ENCODE measurements around the gene MTFMT. TPM values are rescaled to one million over a fixed set of nuclear protein-coding genes. Genes with fewer than 3 reads are reported as not detected.

The MTFMT gene
- total and polyA plus RNA-seq, 2 of the 13 experiments (the other 11 are each of a cell fraction or from before 2014, with no cell fraction given): 9.9 to 23.2 TPM

DNA sequence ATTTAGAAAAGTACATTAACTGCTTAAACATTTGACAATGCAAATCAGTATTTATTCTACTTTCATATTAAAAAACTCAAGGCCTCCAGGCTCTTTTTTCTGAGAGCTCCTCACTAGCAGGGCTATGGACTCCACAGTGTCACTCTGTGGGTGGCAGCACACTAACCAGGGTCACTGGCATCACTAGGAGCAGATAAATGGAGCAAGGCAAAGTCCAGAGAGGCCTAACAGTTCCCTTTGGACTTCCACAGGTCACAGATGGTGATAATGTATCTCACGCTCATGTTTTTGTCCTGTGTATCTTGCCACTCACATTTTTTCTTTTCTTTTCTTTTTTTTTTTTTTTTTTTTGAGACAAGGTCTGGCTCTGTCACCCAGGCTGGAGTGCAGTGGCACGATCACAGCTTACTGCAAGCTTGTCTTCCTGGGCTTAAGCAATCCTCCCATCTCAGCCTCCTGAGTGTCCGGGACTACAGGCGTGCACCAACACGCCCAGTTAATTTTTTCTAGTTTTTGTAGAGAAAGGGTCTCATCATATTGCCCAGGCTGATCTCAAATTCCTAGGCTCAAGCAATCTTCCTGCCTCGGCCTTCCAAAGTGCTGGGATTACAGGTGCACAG, 47.5 kb downstream of the MTFMT start (continued):
- TF ChIP-seq, protein P1, sequence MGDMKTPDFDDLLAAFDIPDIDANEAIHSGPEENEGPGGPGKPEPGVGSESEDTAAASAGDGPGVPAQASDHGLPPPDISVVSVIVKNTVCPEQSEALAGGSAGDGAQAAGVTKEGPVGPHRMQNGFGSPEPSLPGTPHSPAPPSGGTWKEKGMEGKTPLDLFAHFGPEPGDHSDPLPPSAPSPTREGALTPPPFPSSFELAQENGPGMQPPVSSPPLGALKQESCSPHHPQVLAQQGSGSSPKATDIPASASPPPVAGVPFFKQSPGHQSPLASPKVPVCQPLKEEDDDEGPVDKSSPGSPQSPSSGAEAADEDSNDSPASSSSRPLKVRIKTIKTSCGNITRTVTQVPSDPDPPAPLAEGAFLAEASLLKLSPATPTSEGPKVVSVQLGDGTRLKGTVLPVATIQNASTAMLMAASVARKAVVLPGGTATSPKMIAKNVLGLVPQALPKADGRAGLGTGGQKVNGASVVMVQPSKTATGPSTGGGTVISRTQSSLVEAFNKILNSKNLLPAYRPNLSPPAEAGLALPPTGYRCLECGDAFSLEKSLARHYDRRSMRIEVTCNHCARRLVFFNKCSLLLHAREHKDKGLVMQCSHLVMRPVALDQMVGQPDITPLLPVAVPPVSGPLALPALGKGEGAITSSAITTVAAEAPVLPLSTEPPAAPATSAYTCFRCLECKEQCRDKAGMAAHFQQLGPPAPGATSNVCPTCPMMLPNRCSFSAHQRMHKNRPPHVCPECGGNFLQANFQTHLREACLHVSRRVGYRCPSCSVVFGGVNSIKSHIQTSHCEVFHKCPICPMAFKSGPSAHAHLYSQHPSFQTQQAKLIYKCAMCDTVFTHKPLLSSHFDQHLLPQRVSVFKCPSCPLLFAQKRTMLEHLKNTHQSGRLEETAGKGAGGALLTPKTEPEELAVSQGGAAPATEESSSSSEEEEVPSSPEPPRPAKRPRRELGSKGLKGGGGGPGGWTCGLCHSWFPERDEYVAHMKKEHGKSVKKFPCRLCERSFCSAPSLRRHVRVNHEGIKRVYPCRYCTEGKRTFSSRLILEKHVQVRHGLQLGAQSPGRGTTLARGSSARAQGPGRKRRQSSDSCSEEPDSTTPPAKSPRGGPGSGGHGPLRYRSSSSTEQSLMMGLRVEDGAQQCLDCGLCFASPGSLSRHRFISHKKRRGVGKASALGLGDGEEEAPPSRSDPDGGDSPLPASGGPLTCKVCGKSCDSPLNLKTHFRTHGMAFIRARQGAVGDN (CRISPR knock-in tag; IDR thresholded peaks at IDR 0.05): no peak
- TF ChIP-seq ZNF770 (CRISPR knock-in tag; IDR thresholded peaks at IDR 0.05): 0 out of 2 replicates have a peak, but pooled peaks have one; percentile 34
- TF ChIP-seq FOXA1 (IDR thresholded peaks at IDR 0.05): no peak
- no peak for TF ChIP-seq FOXA1 (CRISPR knock-in tag; IDR thresholded peaks at IDR 0.05)
- TF ChIP-seq SNAPC2 (CRISPR knock-in tag; IDR thresholded peaks at IDR 0.05): no peak
- no peak for TF ChIP-seq ZNF331 (CRISPR knock-in tag; IDR thresholded peaks at IDR 0.05)
- TF ChIP-seq, protein P2, sequence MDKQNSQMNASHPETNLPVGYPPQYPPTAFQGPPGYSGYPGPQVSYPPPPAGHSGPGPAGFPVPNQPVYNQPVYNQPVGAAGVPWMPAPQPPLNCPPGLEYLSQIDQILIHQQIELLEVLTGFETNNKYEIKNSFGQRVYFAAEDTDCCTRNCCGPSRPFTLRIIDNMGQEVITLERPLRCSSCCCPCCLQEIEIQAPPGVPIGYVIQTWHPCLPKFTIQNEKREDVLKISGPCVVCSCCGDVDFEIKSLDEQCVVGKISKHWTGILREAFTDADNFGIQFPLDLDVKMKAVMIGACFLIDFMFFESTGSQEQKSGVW (CRISPR knock-in tag; IDR thresholded peaks at IDR 0.05; ENCODE audit: borderline replicate concordance): no peak
- TF ChIP-seq RAD21 (CRISPR knock-in tag; IDR thresholded peaks at IDR 0.05): no peak
- 0 out of 2 replicates have a peak, but pooled peaks have one; percentile 12 for TF ChIP-seq ELF3 (CRISPR knock-in tag; IDR thresholded peaks at IDR 0.05)
- no peak for TF ChIP-seq ZNF772 (CRISPR knock-in tag; IDR thresholded peaks at IDR 0.05)
- no peak for TF ChIP-seq ZNF747 (CRISPR knock-in tag; IDR thresholded peaks at IDR 0.05; ENCODE audit: borderline replicate concordance)
- TF ChIP-seq MTERF4 (CRISPR knock-in tag; IDR thresholded peaks at IDR 0.05): no peak
- no peak for TF ChIP-seq TFDP1 (CRISPR knock-in tag; IDR thresholded peaks at IDR 0.05; ENCODE audit: borderline replicate concordance)
- TF ChIP-seq, protein P3, sequence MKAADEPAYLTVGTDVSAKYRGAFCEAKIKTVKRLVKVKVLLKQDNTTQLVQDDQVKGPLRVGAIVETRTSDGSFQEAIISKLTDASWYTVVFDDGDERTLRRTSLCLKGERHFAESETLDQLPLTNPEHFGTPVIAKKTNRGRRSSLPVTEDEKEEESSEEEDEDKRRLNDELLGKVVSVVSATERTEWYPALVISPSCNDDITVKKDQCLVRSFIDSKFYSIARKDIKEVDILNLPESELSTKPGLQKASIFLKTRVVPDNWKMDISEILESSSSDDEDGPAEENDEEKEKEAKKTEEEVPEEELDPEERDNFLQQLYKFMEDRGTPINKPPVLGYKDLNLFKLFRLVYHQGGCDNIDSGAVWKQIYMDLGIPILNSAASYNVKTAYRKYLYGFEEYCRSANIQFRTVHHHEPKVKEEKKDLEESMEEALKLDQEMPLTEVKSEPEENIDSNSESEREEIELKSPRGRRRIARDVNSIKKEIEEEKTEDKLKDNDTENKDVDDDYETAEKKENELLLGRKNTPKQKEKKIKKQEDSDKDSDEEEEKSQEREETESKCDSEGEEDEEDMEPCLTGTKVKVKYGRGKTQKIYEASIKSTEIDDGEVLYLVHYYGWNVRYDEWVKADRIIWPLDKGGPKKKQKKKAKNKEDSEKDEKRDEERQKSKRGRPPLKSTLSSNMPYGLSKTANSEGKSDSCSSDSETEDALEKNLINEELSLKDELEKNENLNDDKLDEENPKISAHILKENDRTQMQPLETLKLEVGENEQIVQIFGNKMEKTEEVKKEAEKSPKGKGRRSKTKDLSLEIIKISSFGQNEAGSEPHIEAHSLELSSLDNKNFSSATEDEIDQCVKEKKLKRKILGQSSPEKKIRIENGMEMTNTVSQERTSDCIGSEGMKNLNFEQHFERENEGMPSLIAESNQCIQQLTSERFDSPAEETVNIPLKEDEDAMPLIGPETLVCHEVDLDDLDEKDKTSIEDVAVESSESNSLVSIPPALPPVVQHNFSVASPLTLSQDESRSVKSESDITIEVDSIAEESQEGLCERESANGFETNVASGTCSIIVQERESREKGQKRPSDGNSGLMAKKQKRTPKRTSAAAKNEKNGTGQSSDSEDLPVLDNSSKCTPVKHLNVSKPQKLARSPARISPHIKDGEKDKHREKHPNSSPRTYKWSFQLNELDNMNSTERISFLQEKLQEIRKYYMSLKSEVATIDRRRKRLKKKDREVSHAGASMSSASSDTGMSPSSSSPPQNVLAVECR (CRISPR knock-in tag; IDR thresholded peaks at IDR 0.05; ENCODE audit: borderline replicate concordance): no peak; the same call in 1 of the 2 replicates
- TF ChIP-seq NKX3-1 (CRISPR knock-in tag; IDR thresholded peaks at IDR 0.05): no peak
- no peak for TF ChIP-seq ZNF224 (CRISPR knock-in tag; IDR thresholded peaks at IDR 0.05)
